Smooth muscle cell (in vitro differentiated cells): Measurements from ENCODE around the gene CHST15. TPM values are rescaled to one million over a fixed set of nuclear protein-coding genes. Genes with fewer than 3 reads are reported as not detected.

Experiments used
- DNase-seq: peaks from one replicate; lab custom pipeline; 2025; ENCODE audit not compliant: unreplicated experiment; lab: John Stamatoyannopoulos, UW
- H2AFZ ChIP-seq: fragments of 200-600 bp; sonication (generic); 2 replicates; pipeline ENCODE4 v1.6.0; 2016; ENCODE audit warnings: antibody characterized with exemption, low read depth, mild to moderate bottlenecking
- H3F3A ChIP-seq: fragments of 200-600 bp; sonication (generic); 2 replicates; pipeline ENCODE4 v1.6.0; 2017; ENCODE audit warnings: antibody characterized with exemption, low read depth
- H3K27ac ChIP-seq: fragments of 200-600 bp; sonication (generic); 2 replicates; pipeline ENCODE4 v1.5.1; 2016; ENCODE audit warnings: low read depth, mild to moderate bottlenecking
- H3K27me3 ChIP-seq: fragments of 200-600 bp; sonication (generic); 2 replicates; pipeline ENCODE4 v1.6.1; 2016; ENCODE audit warnings: low read depth, mild to moderate bottlenecking
- H3K36me3 ChIP-seq: fragments of 200-600 bp; sonication (generic); 2 replicates; pipeline ENCODE4 v1.5.1; 2016; ENCODE audit warnings: low read depth
- H3K4me1 ChIP-seq: fragments of 200-600 bp; sonication (generic); 2 replicates; pipeline ENCODE4 v1.5.1; 2016; ENCODE audit warnings: low read depth
- H3K4me2 ChIP-seq: fragments of 200-600 bp; sonication (generic); 2 replicates; pipeline ENCODE4 v1.6.0; 2016; ENCODE audit warnings: mild to moderate bottlenecking
- H3K4me3 ChIP-seq: fragments of 200-600 bp; sonication (generic); 2 replicates; pipeline ENCODE4 v1.5.1; 2016; ENCODE audit warnings: mild to moderate bottlenecking
- H3K79me2 ChIP-seq: fragments of 200-600 bp; sonication (generic); 2 replicates; pipeline ENCODE4 v1.6.0; 2016; ENCODE audit warnings: low read depth, mild to moderate bottlenecking
- H3K9ac ChIP-seq: fragments of 200-600 bp; sonication (generic); 2 replicates; pipeline ENCODE4 v1.6.0; 2016; ENCODE audit warnings: low read depth
- H3K9me3 ChIP-seq: fragments of 200-600 bp; sonication (generic); replicated peaks from 2 replicates; pipeline ENCODE4 v1.5.1; 2016; ENCODE audit warnings: low read depth
- H4K20me1 ChIP-seq: fragments of 200-600 bp; sonication (generic); 2 replicates; pipeline ENCODE4 v1.6.0; 2016; ENCODE audit warnings: low read depth
- CTCF ChIP-seq: fragments of 200-600 bp; sonication (generic); IDR thresholded peaks from 2 replicates; pipeline ENCODE4 v1.5.1; 2017; ENCODE audit warnings: borderline replicate concordance, mild to moderate bottlenecking, antibody characterized with exemption; ENCODE audit not compliant: insufficient read depth, poor library complexity, severe bottlenecking
- WGBS: methylation state at CpG from one replicate; pipeline ENCODE4 v1.1.7; 2016; ENCODE audit warnings: low lambda C conversion rate; 5-methylcytosine and 5-hydroxymethylcytosine counted together
- polyA plus RNA-seq: library from polyadenylated mRNA; unstranded; fragments of >200 nt; fragmentation: Nextera tagmentation; extraction: Ambion mirVana; gene quantifications from 2 replicates; pipeline ENCODE4 v1.2.1, GENCODE V29; 2016
- total RNA-seq: library from RNA; depleted of rRNA; stranded (reverse); fragments of >200 nt; gene quantifications from 2 replicates; pipeline ENCODE4 v1.2.3, GENCODE V29; 2014

Gene CHST15
- total and polyA plus RNA-seq, 2 experiments from 2014 or later = 14.1 to 20.4 TPM

DNA sequence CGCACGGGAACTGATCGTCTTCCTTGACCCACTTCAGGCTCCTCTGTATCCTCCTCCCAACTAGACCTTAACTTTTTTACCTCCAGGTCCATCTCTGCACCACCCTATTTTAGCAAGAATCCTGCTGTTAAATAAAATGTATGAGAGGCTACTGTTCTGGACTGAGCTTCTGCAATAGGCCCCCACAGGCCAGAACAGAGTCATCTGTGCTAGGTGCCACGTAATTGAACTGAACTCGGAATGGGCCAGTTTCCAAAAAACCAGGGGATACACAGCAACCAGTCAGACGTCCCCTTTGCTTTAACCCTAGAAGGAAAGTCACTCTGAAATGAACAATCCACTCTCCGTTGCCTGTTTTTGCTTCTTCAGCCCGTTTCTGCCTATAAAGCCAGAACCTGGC lies 71.3 kb downstream of the CHST15 start:
- TF ChIP-seq CTCF = no peak
- Histone ChIP-seq H3K9me3 (no peaks in the 10 kb centered on the region), H3K4me3 (no peak overlapping the region), H3K27ac (no peak overlapping the region), H3F3A (no peaks in the 10 kb centered on the region), H3K36me3 (no peaks in the 10 kb centered on the region), H4K20me1 (no peaks in the 10 kb centered on the region), H3K4me2 (peak overlapping the region; percentile 60), H3K4me1 (peaks cover 18% of the 10 kb centered on the region), H3K9ac (no peak overlapping the region), H3K27me3 (no peaks in the 10 kb centered on the region), H2AFZ (no peak overlapping the region), H3K79me2 (no peaks in the 10 kb centered on the region)
- WGBS = 86% methylated on average over 8 of the region's 8 CpGs
- DNase-seq = no peak

GRCh38 chr10:124020981-124021815 lies 72.2 kb downstream of the CHST15 start:
- no peak overlapping the region for H3K9ac ChIP-seq
- no peaks in the 10 kb centered on the region for H3K27me3 ChIP-seq
- no peak for DNase-seq
- H3K4me2 ChIP-seq = peak overlapping the region; percentile 60
- no peaks in the 10 kb centered on the region for H3K9me3 ChIP-seq
- no peaks in the 10 kb centered on the region for H3F3A ChIP-seq
- 31% methylated on average over 15 of the region's 18 CpGs for WGBS
- H3K4me1 ChIP-seq = peaks cover 18% of the 10 kb centered on the region
- H3K27ac ChIP-seq = no peak overlapping the region
- no peaks in the 10 kb centered on the region for H4K20me1 ChIP-seq
- H3K4me3 ChIP-seq = no peak overlapping the region
- TF ChIP-seq CTCF = no peak
- no peak overlapping the region for H2AFZ ChIP-seq
- H3K79me2 ChIP-seq = no peaks in the 10 kb centered on the region
- H3K36me3 ChIP-seq = no peaks in the 10 kb centered on the region

DNA sequence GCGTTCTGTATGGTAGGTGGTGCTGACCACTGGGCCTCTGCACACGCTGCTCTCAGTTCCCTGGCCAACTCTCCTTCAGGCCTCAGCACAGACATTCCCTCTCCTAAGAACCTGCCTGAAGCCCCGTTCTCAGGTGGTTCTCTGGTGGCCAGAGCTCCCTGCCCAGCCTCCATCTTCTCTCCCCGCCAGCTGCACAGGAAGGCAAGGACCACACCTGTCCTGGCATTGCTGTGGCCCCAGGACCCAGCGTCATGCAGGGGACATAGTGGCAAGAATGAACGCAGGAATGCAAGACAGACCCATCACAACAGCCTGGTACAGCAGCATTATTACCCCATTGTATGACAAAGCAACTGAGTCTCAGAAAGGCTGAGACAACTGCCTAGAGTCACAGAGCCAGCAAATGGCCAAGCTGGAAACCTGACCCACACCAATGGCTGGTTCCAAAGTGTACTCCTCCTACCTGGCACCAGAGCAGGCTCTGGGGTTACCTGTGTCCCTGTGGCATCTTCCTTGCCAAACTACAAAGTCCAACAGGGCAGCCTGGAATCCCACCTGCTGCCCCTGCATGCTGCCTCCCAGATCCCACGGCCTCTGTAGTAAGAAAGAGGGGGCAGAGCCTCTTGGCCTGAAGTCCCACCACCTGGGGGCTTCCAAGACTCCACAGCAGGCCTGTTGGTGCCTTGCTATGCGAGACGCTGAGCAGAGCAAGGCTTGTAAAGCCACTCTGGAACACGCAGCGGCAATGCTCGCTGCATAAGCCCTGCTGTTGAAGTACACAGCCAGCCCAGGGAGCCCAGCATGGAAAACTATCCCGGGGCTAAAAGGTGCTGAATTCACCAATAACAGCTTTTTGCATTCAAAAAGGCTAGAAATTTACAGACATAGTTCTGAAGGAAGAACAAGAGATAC lies 73.3 kb downstream of the CHST15 start:
- no peak overlapping the region for H3K4me2 ChIP-seq
- TF ChIP-seq CTCF = no peak
- DNase-seq = no peak
- no peak overlapping the region for H3K9ac ChIP-seq
- no peaks in the 10 kb centered on the region for H3K27me3 ChIP-seq
- H2AFZ ChIP-seq = no peak overlapping the region
- H3K79me2 ChIP-seq = no peaks in the 10 kb centered on the region
- no peak overlapping the region for H3K27ac ChIP-seq
- H3K9me3 ChIP-seq = no peaks in the 10 kb centered on the region
- no peak overlapping the region for H3K4me3 ChIP-seq
- no peaks in the 10 kb centered on the region for H4K20me1 ChIP-seq
- H3F3A ChIP-seq = no peaks in the 10 kb centered on the region
- WGBS = 63% methylated on average over 13 of the region's 13 CpGs
- H3K4me1 ChIP-seq = peaks cover 18% of the 10 kb centered on the region
- no peaks in the 10 kb centered on the region for H3K36me3 ChIP-seq
